Stimulated activated CD4-positive, alpha-beta T cell treated with anti-CD3 and anti-CD28 coated beads, TNF-alpha, amount 100 ng/mL, for 48 hours (primary cell): ENCODE measurements around the gene TSHZ2.
A peak's percentile ranks its signal among the peaks of the same experiment; 100 is the strongest.
"Not testable (repeated sequence)": the region's sequence is repeated elsewhere in the genome, so short reads cannot be mapped to it uniquely, and the experiment has no call there.

Experiments used
- DNase-seq, 3 donors: peaks; one replicate each; pipeline ENCODE4 v3.0.0-alpha.2; 2020; ENCODE audit warnings: low read depth in 3 of 3

The TSHZ2 gene

DNA sequence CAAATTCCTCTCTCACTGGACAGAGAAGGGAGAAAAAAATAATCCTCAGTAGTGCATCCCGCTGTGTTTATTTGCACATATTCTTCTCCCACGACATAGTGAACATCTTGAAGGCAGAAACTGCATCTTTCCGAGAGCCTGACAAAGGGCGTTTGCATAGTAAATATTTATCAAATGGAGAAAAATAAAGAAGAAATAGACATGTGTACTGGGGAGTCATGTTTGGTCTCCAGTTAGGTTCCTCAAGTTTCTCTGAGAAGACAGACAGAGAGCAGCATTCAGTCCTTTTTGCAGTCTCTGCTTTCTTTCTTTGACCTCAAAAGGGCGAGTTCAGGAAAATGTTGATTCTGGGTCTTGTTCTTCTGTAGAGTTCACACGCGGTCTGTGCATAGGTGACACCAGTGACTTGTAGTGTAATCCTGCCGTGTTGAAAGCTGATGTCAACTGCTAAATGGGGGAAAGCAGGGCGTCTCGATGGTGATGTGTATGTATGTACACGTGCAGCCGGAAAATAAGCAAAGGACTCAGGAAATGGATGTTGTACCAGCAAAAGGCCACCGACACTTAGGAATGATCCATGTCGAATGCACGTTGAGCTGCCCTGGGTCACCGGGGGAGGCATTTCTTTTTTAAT lies 335.9 kb downstream of the TSHZ2 start:
- no peak for DNase-seq

DNA sequence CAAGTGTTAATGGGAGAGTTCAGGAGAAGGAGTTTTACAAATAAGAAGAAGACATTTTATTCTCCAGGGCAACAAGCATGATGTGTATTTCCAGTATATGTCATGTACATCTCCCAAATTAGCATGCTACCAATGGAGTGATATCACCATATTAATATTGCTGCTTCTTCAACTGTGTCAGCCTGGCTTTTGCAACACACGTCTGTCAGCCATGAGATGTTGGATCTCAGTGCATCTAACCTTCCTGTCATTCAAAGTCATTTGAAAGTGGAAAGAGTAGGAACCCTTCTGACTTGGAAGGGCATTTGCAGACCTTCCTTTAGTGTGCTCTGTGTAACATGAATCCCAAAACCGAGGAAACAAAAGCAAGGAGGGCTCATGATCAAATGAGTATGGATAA lies 337.4 kb downstream of the TSHZ2 start:
- DNase-seq, result no peak

DNA sequence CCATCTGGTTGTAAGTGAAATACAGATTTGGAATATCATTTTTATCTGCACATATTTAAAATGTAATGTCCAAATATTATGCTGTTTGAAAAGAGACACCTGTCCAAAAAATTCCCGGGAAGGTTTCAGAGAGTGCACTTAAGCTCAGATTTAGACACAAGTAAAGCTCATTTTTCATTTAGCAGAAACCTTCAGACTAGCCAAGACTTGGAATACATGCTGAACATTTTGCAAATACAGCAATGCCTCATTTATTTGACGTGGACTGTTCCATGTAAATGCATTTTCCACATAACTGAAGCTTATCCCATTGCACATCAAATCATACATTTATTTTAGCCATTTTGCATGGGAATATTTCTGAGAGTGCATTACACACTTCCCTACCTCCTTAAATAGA lies 340.8 kb downstream of the TSHZ2 start:
- no peak for DNase-seq

DNA sequence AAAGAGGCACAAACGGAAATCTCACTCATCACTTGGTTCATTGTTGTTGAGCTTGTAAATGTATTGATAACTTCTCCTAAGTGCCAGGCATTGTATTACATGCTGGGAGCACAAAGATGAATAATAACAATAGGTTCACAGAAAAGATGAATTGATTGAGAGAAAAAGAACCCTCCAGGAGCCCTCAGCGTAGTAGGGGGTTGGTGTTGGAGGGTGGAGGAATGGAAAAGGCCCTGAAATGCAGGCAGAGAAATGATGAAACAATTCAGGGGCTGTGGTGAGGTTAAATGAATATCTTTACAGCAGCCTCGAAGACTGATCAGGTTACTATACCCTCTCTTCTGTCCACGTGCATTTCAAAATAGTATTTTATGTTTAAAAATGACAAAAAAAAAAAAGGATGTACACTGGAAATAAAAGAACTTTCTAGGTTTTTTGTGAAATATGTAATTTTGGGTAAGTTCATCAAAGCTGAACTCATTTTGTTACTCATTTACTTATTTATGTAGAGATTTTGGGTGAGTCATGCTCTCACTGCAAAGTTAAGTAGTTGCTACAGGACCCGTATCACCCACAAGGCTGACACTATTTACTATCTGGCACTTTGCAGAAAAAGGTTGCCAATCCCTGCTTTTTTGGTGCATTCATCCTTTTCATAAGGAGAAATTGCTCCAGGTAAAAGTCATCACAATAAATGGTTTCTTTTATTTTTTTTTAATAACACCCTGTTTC lies 344.2 kb downstream of the TSHZ2 start:
- DNase-seq, result no peak

DNA sequence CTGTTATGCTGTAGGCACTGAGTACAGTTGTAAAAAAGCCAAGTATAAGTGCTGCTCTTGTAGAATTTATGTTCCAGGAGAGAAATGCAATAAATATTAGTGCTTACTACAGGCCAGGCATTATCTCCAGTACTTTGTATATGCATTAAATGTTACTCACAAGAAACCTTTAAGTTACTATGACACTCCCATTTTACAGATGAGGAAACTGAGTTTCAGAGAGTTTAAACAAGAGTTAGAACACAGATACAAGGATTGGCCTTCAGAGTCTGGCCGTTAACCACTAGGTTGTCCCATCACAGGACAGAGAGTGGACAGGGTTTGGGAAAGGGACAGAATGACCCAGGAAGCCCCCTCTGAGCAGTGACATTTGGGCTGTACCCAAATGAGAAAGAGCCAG lies 347.0 kb downstream of the TSHZ2 start:
- no peak for DNase-seq

DNA sequence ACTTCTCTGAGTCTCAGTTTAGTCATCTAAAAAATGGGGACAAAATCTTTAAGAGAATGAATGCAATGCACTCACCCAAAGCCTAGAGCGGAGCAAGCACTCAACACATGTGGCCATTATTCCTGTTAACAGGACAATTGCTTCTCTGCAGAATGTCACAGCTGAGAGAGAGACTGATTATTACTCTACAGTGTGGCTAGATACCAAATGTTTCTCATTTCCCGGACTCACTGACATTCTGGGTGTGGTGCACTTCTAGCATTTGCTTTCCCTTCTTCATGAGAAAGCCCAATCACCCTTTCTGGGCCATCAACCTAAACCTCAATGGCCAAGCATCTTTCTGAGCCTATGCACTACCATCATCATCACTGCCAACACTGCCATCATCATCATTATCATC lies 347.6 kb downstream of the TSHZ2 start:
- DNase-seq, result no peak

DNA sequence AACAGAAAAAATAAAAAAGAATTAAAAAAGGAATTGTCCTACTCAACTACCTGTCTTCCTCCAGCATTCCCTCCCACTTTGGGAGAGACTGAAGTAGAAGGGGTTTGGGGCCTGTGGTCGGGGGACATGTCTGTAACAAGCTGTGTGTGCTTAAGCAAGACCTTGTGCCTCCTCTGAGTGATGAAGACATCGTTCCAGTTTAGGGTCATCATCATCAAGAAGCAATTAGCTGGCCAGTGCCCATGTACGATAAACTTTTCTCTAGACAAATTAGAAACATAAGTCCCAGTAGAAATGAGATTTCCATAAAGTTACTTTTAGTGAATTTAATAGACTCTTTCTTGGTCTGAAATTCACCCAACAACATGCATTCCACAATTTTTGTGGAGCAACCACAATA lies 348.5 kb downstream of the TSHZ2 start:
- DNase-seq, result no peak

DNA sequence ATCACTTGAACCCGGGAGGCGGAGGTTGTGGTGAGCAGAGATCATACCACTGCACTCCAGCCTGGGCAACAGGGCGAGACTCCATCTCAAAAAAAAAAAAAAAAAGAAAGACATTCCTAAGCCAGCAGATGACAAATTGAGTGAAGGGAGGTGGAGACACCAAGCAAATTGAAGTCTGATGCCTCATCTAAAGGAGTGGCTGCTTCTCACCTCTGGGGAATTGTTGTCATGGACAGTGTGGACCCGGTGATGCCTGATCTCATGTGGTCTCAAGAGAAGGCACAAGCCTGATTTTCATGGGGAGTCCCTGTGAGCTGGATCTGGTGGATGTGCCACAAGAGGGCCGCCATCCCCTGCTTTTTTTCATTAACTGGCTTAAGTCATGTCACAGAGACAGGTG lies 349.4 kb downstream of the TSHZ2 start:
- no peak for DNase-seq

DNA sequence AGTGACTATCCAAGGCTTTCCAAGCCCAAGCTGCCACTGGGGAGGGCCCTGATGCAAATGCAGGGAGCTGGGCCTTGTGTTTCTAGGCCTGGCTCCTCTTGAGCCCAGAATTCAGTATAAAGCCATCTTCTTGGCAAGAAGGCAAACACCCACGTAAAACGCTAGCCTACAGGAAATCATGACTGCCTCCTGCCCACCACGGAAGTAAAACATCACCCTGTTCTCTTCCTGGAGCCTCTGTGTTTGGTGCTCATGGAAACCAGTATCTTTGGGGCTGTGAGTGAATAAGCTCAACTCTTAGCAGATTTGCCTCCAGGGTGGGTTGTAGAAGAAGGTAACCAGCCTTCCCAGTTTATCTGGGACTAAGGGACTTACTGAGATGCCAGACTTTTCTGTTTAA lies 350.5 kb downstream of the TSHZ2 start:
- peak in 1 of 3 donors; percentile 8 for DNase-seq

DNA sequence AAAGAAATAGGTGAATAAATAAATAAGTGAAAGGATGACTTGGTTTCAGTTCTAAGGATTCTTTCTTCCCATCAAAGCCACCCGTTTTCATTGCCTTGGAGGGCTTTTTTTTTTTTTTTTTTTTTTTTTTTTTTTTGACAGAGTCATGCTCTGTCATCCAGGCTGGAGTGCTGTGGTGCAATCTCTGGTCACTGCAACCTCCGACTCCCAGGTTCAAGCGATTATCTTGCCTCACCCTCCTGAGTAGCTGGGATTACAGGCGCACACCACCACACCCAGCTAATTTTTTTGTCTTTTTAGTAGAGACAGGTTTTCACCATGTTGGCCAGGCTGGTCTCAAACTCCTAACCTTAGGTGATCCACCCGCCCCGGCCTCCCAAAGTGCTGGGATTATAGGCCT lies 351.3 kb downstream of the TSHZ2 start:
- not testable (repeated sequence) for DNase-seq

DNA sequence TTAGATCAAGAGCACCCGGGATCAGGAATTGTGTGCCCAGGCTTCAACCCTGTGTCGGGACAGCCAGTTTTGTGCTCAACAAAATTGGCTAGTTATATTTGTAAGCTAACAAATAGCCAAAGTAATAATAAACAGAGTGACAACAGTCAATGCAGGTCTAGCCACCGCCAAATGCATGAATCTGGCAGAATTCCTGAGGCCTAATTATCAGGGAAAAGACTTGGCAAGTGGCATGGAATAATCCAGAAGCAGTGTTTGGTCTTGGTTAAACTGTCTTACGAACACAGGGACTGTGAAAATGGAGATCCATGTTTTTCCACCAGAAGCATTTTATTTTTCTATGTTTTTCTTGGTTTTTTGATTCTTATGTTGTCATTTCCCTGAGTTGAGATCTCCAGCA lies 352.7 kb downstream of the TSHZ2 start:
- no peak for DNase-seq

DNA sequence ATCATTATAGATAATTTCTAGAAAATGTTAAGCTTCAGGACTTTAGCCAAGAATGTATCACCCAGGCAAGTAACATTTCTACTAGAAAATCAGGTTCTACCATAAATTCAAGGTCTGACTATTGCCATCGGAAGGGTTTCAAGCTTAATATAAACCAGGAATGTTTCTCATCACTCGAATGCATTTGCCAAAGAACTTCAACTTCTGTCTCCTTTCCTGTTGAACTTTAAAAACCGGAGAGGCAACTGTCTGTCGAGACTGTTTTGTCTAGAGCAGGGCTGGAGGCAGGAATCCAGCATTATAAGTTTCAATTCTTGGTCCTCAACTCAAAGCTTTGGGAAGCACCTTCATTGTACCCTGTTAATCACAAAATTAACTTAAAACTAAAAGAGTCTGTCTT lies 356.8 kb downstream of the TSHZ2 start:
- no peak for DNase-seq

DNA sequence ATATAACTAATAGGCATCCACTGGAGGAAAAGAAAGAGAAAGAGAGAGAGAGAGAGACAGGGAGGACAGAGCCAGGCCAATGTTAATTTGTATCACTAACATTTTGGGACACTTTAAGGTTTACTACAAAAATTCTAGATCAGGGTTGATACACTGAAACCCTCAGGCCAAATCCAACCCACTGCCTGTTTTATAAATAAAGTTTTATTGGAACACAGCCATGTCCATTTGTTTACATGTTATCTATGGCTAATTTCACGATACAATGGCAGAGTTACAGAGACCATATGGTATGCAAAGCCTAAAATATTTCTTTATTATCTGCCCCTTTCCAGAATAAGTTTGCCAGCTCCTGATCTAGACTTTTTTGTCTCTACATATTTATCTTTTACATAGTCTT lies 357.6 kb downstream of the TSHZ2 start:
- no peak for DNase-seq

DNA sequence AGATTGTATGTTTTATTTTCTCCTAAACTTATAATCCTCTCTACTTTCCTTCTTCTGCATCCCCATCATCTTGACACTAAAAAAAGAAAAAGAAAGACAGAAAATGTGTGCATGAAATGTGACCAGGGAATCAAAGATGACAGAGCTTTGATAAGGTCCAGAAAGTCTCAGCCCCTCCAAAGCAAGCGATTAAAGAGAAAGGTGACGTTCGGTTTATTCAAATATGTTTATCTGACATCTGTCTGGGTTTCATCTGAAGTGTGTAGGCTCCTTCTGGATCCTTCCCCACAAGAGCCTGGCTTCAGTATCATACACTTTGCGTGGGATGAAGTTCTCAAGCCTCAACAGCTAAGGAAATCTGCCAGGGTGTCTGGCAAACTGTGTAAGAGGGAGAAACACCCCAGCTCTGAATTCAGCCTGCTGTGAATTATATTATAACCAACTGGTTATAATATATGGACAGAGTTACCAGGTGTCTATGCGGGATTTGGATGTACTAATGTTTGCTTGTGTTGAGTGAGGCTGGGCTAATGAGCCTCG lies 358.5 kb downstream of the TSHZ2 start:
- no peak for DNase-seq

DNA sequence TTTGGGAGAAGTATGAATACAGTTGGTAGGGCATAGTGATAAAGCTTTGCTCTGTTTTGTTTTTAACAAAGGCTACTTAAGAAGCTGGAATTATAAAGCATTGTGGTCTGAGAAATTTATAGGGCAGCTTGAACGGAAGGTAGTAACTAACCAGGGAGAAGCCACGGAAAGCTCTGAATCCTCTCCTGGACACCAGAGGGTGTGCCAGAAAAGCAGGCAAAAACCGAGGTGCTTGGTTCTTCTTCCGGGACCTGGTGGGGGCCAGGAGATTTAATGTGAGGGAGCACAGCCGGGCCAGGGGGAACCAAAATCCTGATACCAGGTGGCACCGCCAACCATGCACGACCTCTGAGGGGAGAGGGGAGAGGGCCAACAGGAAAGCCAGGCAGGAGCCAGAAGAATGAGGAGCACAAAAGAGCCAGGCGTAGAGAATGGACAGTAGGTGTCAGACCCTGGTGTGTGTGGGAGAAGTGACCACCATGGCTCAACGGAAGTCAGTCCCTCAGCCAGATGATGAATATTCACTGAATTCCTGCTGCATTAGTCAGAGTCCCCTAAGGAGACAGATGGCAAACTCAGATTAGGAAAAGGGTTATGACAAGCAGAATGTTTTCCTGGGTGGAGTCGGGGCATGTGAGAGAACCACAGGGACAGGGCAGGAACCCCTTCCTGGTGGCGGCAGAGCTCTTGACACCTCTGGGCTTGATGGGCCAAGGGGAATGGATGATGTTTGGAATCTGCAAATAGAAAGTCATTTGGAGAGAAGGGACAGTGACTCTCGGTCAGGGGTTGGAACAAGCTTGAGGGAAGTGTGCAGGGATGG lies 359.2 kb downstream of the TSHZ2 start:
- DNase-seq, result no peak

DNA sequence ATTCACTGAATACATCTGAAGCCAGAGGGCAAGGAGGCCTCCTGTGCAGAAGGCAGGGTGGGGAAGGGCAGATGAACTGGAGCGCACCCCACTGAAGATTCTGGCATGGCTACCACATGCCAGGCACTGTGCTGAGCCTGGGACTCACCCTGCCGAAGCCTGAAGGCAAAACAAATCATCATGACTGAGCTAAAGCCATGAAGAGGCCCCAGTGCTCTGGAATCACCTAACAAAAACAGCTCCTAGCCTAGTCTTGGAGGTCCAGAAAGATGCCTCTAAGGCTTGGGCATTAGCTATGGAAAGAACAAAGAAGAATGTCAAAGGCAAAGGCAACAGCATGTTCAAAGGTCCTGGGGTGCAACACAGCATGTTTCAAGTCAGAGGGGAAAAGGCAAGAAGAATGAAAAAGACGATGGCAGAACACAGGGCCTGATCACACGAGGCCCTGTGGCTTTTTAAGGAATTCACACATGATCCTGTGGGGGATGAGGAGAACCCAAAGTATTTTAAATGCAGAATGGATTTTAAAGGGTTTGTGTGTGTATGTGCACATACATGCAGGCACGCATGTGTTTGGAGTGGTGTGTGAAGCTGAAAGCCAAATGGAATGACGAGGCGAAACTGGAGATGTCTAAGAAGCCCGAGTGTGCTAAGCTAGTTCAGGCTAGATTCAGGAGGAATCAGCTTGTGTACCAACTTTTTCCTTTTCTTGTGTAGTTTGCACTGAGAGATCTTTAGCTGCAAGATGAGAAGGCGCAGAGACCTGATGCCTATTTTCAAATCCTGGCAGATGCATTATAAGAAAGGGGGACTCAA lies 360.1 kb downstream of the TSHZ2 start:
- no peak for DNase-seq

DNA sequence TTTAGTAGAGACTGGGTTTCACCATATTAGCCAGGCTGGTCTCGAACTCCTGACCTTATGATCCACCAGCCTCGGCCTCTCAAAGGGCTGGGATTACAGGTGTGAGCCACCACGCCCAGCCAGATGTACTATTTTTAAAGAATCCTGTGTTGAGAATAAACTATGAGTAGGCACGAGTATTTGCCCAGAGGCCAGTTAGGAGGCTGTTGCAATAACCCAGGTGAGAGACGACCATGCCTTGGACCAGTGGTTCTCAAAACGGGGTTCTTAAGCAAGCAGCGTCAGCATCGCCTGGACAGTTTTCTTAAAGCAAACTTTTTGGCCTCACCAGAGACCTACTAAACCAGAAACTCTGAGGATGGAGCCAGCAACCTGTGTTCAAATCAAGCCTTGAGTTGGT lies 362.7 kb downstream of the TSHZ2 start:
- no peak for DNase-seq

DNA sequence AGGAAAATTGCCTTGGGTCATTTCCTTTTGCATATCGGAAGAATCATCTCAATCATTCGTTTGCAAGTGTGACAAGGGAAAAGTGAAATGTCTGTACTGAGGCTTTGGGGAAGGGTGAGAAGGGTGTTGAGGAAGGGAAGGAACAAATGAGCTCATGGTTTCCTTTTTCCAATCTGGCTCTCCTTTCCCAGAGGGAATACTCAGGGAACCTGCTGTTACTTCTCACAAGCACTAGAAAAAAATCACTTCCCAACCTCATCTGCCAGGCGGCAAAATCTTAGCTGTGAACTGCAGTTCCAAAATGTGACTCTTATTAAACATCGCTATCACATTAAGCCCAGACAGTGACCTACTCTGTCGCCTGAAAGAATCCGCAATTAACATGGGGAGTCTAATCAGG lies 363.4 kb downstream of the TSHZ2 start:
- no peak for DNase-seq

DNA sequence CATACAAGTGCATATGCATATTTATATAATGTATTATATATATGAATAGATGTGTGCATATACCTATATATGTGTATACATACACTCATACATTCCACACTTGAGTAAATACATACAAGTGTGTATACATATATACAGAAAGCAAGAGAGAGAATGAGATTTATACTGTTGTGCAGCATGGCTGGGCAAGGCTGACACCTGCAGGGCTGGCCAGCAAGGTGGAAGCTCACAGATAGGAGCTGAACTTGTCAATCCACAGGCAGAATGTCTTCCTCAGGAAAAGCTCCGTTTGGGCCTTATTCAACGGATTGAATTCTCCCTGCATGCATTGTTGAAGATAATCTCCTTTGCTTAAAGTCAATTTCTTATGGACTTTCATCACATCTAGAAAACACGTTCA lies 364.7 kb downstream of the TSHZ2 start:
- no peak for DNase-seq

DNA sequence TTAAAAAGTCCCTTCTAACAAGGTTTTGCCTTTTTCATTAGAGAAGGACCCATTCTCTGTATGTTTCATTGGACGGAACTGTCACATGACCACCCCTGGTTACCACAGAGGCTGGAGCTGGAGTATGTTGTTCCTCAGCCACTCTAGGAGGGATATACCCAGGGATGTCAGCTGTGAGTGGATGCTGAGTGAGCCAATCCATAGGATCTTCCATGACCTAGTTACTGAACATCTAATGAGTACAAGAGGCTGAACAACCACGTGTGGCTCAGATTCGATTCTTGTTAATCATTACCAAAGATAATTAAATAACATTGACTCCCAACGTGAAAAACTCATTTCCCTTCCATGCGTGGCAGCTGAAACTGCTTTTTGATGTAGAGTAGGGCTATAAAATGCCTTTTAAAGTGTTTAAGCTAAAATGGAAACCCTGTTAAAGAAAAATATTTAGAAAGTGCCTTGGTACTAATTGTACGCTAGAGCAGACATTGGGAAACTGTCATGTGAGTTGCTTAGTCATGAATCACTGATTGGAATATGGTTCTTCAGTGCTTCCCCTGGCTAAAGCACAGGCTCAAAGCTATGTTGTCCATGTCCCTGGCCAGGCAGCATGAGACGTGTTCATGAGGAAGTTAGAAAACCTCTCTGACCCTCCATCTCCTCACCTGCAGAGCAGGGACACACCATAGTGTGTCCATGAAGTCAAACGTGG lies 365.4 kb downstream of the TSHZ2 start:
- no peak for DNase-seq

DNA sequence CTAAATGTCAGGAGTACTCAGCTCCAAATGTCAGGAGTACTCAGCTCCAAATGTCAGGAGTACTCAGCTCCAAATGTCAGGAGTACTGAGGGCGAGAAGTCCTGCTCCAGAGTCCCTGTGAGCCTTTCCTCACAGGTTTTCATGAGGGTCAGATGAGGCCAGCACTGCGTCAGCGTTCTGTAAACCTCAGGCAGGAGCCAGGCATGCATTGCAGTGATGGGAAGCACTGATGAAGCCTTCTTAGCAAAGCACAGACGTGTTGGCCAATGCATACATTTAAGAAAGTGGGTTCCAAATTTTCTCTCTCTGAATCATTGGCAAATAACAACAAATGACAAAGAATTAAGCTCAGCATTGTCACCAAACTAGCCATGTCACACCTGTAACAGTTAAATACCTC lies 366.6 kb downstream of the TSHZ2 start:
- no peak for DNase-seq
